HG02759 (cell line): Measurements from ENCODE around the gene CDK6.

Experiments
- ATAC-seq: cut with Tn5 transposase; IDR thresholded peaks from one replicate; pipeline ENCODE4 v1.9.1; 2021; ENCODE audit warnings: mild to moderate bottlenecking, moderate library complexity; ENCODE audit not compliant: unreplicated experiment

CDK6 gene

DNA sequence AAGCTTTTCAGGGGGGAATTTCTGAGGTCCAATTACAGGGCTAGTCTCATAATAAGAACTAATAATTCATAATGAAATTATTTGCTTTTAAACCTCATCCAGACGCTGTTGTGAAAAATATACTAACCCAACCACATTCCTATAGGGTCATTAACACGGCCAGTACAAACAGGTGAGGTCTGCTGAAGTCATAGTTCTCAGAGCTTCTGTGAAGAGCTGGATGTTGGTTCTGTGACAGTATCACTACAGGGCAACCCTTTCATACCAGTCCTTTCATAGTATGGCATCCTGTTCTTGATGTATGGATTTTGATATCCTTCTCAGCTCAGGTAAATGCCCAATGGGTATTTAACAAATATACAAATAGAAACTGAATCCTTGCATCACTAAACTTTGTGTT lies 183.8 kb downstream of the CDK6 start:
- ATAC-seq: no peak

- ATAC-seq: no peak
These were observed 186.0 kb downstream of the CDK6 start for GRCh38 chr7:92650391-92650790.

DNA sequence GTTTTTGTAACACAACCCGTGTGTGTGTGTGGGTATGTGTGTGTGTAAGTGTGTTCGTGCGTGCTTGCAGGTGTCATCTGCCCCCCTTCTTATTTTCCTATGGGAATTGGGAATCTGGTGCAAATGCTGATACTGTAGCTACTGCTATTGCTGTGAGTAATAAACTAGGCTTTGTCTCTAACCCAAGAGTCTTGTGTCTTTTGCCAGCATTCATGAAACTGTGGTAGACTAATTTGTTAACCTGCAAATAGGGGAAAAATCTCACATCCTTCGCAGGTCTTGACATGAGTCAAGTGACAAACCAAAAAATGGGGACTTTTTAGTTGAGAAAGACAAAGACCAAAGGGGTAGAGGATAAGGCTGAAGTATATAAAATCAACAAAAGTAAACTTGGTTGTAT lies 188.3 kb downstream of the CDK6 start:
- ATAC-seq: peak; percentile 53

DNA sequence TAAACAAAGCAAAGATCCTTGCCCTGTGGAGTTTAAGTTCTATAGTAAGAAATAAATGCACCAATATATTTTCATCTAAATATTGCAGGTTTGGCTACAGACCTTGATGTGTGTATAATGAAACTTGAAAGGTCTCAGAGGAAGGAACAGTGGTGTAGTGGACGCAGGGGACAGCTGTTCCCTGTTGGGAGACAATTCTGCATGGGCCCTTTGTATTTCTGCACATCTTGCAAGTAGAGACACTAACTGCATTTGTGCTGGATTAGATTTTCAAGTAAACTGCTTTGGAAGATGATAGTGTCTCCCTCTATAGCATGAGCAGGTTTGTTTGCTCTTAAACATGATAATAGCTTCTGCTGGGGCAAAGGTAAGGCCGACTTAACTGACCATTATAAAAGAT lies 188.7 kb downstream of the CDK6 start:
- no peak for ATAC-seq

- peak; percentile 40 for ATAC-seq
These were observed 189.3 kb downstream of the CDK6 start for GRCh38 chr7:92647011-92647625.

GRCh38 chr7:92645114-92646061 lies 191.0 kb downstream of the CDK6 start:
- no peak for ATAC-seq

- ATAC-seq: no peak
These were observed 191.8 kb downstream of the CDK6 start for GRCh38 chr7:92644406-92645113.

DNA sequence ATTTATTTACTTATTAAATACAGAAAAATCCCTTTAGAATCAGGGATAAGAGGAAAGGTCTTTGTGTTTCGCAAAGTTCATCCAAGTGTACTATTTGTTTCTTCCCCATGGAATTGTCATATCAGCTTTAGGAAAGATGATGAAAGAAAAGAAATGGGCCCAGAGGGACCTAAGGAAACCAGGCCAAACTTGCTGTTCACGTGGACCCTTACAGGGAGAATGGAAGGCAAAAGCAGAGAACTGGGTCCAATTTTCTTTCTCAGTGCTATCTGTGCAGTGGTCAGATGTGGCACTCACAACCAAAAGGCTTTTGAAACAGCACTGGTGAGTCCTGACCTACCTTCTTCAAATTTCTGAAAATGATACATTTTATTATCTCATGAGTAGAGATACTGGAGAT lies 192.6 kb downstream of the CDK6 start:
- ATAC-seq: no peak

- peak; percentile 87 for ATAC-seq
These were observed 194.4 kb downstream of the CDK6 start for GRCh38 chr7:92641921-92642511.

DNA sequence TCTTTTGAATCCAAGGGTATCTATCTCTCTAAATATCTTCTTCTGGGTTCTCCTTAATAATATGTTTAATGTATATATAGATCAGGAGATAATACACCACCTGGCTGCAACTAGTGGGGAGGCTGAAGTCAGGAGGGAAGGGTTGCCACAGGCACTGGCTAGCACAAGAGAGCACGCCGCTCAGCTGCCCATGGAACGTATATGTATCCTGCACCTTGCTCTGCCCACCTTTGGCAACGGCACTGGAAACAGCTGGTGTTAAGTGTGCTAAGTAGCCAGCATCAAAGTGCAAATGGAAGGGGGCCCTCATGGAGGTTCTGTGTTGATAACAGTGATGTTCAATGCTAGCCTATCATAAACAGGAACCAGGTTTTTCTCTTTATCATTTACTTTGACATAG lies 196.4 kb downstream of the CDK6 start:
- no peak for ATAC-seq

GRCh38 chr7:92639213-92639896 lies 197.0 kb downstream of the CDK6 start:
- ATAC-seq: no peak

GRCh38 chr7:92636018-92636560 lies 200.3 kb downstream of the CDK6 start:
- ATAC-seq: no peak

DNA sequence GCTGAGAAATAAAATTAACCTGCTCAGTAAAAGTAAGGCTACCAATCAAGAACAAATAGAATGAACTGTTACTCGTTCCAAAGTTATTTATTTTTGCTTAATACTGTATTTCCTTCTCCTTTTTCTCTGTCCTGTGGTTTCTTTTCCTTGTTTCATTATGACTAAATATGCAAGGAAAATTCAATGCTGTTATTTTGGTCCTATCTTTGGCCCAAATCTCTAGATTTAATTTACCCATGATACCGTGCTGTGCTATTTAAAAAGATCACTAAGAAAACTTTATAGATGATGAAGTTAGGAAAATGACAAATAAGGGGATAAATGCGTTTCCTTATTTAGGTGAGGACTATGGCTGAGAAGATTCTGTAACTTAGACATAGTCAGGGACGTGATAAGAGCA lies 200.8 kb downstream of the CDK6 start:
- no peak for ATAC-seq

DNA sequence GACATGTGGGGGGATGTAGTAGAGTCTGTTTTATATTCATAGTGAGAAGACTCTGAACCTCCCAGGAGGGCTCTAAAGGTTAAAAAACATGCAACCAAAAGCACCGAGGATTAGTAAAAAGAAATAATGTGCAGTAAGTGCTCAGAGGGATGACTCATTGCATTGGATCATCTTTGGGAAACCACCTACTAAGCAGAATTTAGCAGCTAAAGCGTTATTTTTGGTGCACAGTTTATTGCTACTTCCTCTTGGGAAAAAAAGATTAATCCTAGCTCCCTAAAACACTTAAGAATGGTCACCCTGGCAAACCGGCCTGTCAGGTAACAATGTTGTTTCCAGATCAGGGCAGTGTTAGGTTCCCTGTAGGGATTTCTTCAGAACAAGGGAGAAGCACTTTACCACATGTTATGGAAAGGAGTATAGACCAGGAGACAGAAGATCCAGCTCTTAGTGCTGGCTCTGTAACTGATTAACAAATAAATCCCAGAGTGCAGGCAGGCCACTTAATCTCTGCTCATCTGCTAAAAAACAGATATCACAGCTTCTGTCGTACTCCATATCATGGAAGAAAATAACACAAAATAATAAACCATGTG lies 201.4 kb downstream of the CDK6 start:
- peak; percentile 33 for ATAC-seq

- ATAC-seq: no peak
These were observed 202.2 kb downstream of the CDK6 start for GRCh38 chr7:92634205-92634604.

DNA sequence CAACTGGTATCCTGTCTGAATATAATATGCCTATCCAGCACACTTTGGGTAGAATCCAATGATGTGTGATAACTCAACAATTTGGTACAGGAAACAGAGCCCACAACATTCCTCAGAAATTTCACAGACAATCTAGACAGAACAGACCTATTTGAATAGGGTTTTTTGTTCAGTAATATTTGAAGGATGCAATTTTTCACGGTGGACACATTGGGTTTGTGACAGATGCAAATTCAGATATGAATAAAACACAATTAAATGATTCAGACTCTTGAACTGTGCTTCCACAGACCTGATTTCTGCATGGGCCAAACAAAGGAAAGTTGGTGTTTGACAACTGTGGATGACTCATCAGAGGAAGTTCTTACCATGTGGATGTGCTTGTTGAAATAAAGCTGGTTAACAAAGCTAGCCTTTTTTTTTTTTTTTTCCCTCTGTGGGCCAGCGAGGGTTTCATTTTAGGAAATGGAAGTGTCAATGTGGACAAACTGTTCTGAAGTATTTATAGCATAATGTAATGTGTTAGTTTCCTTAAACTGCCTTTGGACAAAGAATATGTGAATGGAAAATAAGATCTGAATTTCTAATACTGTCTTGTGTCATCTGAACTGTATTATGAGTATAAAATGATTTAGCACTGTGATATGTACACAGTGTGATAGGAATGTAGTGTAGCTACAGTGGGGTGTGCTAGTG lies 203.0 kb downstream of the CDK6 start:
- no peak for ATAC-seq

DNA sequence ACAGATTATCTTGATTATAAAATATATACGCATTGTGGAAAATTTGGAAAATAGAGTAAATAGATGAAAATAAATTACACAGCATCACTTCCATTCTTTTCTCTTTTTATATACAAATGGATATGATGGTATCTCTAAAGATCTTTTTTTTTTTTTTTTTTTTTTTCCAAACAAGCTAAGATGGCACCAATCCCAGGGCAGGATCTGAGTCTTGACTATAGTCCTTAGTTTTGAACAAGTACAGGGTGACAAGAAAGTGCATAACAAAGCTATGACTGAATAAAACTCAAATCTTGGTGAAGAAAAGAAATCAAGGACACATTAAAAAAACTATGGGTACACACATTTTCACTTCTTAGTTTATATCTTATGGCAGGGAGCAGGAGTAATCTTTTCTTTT lies 203.6 kb downstream of the CDK6 start:
- ATAC-seq: no peak

- ATAC-seq: peak; percentile 12
These were observed 204.4 kb downstream of the CDK6 start for GRCh38 chr7:92631850-92632487.
